SIG-M5 treated with dmso at 0.1 percent for 504 hours (cell line): ENCODE data around the gene HTT.
A peak's percentile ranks its signal among the peaks of the same experiment; 100 is the strongest.

Experiments
- DNase-seq: peaks from one replicate; lab custom pipeline; 2025; ENCODE audit not compliant: unreplicated experiment; lab: John Stamatoyannopoulos, UW

HTT gene

GRCh38 chr4:3261411-3262207 lies 187.1 kb downstream of the HTT start:
- DNase-seq: no peak

DNA sequence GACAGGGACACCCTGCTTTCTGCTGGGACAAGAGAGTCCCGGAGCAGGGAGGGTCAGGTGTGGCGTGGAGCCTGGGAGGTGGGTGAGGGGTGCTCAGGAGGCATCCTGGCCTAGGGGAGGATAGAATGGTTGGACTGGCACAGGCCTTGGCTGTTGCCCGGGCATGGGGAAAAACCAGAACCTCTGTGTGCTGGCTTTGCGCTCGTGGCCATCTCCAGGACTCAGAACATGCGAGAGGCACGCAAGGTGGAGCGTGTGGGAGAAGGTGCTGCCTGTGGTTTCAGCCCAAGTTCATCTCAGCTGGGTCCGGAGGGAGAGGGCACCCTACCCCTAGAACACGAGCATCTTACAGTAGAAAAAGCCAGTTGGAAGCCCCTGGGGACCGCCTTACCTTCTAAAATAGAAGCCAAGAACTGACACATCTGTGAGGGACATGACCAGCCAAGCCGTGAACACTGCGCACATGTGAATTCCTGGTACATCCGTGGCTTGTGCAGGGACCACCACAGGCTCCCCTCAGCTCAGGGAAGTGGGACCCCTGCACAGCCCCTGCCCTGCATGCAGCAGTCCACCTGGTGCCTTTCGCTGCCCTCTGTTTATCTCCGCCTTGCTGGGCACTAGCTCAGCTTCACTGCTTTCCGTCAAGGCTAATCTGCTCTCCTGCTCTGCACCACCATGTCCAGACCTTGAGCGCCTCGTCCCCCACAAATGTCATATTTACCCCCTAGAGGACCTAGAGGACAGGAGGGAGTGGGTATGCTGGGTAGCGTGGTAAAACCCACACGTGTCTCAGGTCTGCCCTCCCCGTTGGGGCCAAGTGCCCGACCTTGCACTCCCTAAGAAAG lies 187.9 kb downstream of the HTT start:
- no peak for DNase-seq

GRCh38 chr4:3263053-3263875 lies 188.8 kb downstream of the HTT start:
- DNase-seq: no peak

DNA sequence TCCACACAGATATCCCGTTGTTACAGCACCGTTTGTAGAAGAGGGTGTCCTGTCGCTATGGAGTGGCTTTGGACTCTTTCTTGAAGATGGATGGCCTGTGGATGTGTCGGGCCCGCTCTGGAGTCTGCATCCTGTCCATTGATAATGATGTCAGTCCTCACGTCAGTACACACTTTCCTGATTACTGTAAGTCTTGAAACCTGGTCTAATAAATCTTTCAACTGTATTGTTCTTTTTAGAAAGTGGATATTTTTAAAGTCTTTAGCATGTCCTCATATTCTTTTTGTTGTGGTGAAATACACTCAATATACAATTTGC lies 189.4 kb downstream of the HTT start:
- DNase-seq: no peak

DNA sequence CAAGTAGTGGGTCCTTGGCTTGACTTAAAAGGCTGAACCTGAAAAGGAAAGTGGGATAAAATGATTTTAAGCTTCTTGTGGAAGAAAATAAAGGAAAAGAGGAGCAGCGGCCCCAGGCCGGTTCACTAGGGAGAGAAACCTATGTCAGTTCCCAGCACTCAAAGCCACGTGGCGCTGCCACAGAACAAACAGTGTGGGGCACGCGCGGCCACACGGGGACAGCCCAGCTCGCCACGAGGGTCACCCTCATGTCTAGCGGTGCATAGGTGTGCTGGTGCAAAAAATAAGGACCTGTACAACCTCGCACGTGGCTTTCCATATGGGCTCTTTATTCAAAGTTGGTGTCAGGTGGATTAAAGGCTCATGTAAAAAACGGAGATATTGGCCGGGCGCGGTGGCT lies 191.6 kb downstream of the HTT start:
- no peak for DNase-seq

- DNase-seq: no peak
These were observed 193.3 kb downstream of the HTT start for GRCh38 chr4:3267576-3268394.

GRCh38 chr4:3268395-3269104 lies 194.1 kb downstream of the HTT start:
- DNase-seq: no peak

- no peak for DNase-seq
These were observed 194.8 kb downstream of the HTT start for GRCh38 chr4:3269105-3269927.

DNA sequence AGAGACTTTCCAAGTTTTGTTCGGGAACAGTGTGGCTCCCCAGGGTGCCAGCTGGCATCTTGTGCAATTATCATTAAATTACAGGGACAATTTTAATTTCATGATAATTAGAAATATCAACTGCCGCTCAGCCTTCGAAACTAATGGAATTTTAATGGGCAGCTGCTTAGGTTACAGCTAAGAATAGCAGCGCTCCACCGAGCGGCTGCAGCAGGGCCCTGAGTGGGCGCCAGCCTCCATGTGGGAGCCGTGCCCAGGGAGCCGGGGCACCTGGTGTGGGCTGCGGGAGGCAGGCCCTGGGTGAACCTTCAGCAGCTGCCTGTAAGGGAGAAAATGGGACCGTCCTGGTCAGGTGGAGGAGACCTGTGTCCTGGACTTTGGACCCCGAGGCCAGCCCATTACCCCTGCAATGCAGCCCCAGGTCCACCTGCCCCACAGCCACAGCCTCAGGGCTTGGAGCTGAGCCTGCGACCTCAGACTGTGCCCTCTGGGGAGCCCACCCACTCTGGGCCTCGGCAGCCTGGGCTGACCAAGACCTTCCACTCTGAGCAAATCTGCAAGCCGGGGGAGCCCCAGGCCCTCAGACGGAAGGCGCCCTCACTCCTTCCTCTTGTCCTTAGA lies 195.6 kb downstream of the HTT start:
- DNase-seq: no peak

- no peak for DNase-seq
These were observed 196.7 kb downstream of the HTT start for GRCh38 chr4:3271131-3271530.

- no peak for DNase-seq
These were observed 202.5 kb downstream of the HTT start for GRCh38 chr4:3276986-3277385.

DNA sequence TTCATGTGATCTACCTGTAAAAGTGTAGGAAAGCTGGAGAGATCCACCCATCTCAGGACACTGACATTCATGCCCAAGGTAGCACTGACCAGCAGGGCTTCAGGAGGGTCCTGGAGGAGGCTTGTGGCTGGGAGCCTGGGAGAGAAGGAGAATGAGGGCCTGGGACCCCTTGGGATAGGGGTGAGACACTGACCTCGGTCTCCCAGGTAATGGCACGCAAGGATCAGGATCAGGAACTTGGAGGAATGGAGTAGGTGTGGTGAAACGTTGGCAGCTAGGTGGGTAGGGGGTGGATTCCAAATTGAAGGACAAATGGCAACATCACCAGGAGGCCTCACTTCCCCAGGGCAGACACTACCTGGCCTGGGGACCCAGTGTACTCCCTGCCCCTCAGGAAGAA lies 206.0 kb downstream of the HTT start:
- DNase-seq: no peak

GRCh38 chr4:3283483-3283882 lies 209.0 kb downstream of the HTT start:
- DNase-seq: no peak

GRCh38 chr4:3283916-3284315 lies 209.4 kb downstream of the HTT start:
- no peak for DNase-seq

DNA sequence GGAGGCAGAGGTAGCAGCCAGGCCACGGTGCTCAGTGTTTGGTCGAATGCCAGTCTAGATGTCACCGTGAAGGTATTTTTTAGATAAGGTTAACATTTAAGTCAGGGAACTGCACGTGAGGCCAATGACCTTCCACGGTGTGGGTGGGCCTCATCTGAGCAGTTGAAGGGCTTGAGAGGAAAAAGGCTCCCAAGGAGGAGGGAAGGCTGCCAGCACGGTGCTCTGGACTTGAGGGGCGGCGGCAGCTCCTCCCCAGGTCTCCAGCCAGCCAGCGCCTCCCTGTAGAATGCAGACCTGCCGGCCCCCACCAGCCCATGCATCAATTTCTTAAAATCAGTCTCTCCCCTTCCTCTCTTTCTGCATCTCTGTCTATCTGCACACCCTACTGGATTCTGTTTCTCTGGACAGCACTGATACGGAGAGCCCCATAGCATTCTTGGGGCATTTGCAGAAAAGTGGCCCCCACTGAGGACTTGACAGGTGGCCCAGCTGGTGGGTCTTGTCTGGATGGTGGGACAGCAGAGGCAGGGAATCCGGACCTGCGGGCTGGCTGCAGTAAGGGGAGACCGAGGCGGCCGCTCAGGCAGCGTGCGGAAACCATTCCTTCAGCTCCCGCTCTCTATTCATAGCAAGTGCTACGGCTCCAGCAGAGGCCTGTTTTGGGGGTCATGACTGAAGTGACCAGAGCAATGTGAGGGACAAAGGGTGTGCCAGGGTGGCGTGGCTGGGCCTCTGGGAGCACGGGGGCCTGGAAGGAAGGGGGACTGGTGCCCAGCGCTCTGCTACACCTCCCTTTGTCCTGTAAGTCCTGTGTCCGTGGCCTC lies 210.5 kb downstream of the HTT start:
- DNase-seq: no peak

- DNase-seq: peak; percentile 52
These were observed 211.3 kb downstream of the HTT start for GRCh38 chr4:3285558-3286334.
